HCT116 (cell line): Measurements from ENCODE around the gene TAF1. TPM values are rescaled to one million over a fixed set of nuclear protein-coding genes. Genes with fewer than 3 reads are reported as not detected.
"Not testable (repeated sequence)": the region's sequence is repeated elsewhere in the genome, so short reads cannot be mapped to it uniquely, and the experiment has no call there.

ENCODE experiments used
- ATAC-seq: fragments of 200-7000 bp; cut with Tn5 transposase; 2 replicates; pipeline ENCODE4 v1.9.1; 2020; ENCODE audit warnings: mild to moderate bottlenecking, moderate library complexity
- BruUV-seq: library from RNA; stranded (reverse); fragments of 400-500 nt; replicated peaks from 2 replicates; lab custom pipeline; 2021; lab: Mats Ljungman, UMichigan
- CTCF ChIA-PET: fragments of 300-600 bp; sonication (Branson Sonifier 250); formaldehyde crosslinking; loops from one replicate; lab custom pipeline; 2021; ENCODE audit warnings: antibody characterized with exemption; lab: Charles Lee
- POLR2A ChIA-PET: fragments of 300-600, 350-600 bp; sonication (Branson Sonifier 250); formaldehyde crosslinking; loops from one replicate; lab custom pipeline; 2021; ENCODE audit warnings: antibody characterized with exemption; lab: Charles Lee
- RAD21 ChIA-PET, 2 experiments: fragments of 300-600 bp; sonication (Branson Sonifier 250); formaldehyde crosslinking; loops; one replicate each; lab custom pipeline; 2023; ENCODE audit warnings: low total read pairs in 2 of 2; ENCODE audit not compliant: uncharacterized antibody in 2 of 2, unreplicated experiment in 2 of 2, low non-redundant PET in 1 of 2; lab: Charles Lee
- DNase-seq: peaks from one replicate; pipeline ENCODE4 v3.0.0-alpha.2; 2010; ENCODE audit warnings: low read depth, low spot score
- H2AFZ ChIP-seq: fragments of 200-600 bp; shearing (Covaris generic), sonication (generic); 2 replicates; pipeline ENCODE4 v1.6.1; 2017; ENCODE audit warnings: low read depth, mixed run types, mixed read lengths, antibody characterized with exemption, low read length; ENCODE audit not compliant: poor library complexity, severe bottlenecking
- H3K27ac ChIP-seq: 2 replicates; pipeline ENCODE4 v1.5.1; 2012; ENCODE audit warnings: low read depth, low read length
- H3K27me3 ChIP-seq: fragments of 200-600 bp; sonication (generic); 2 replicates; pipeline ENCODE4 v1.6.1; 2016; ENCODE audit warnings: mixed run types, low read length, mixed read lengths; ENCODE audit not compliant: insufficient read depth
- H3K36me3 ChIP-seq, 2 experiments: fragments of 200-500 bp in 1 of 2; fragments of 200-600 bp in 1 of 2; sonication (Bioruptor generic) in 1 of 2; sonication (generic) in 1 of 2; 2 replicates each; pipeline versions ENCODE4 v1.5.1 to v1.6.1; 2014 to 2016; ENCODE audit warnings: low read length in 2 of 2, inconsistent platforms in 1 of 2, mixed read lengths in 1 of 2, mixed run types in 1 of 2; ENCODE audit not compliant: insufficient read depth in 2 of 2, control insufficient read depth in 1 of 2
- H3K4me1 ChIP-seq, 2 experiments: fragments of 200-600 bp in 1 of 2; sonication (generic) in 1 of 2; 2 replicates each; pipeline versions ENCODE4 v1.5.1 to v1.6.1; 2012 to 2017; ENCODE audit warnings: low read length in 2 of 2, inconsistent platforms in 1 of 2, mild to moderate bottlenecking in 1 of 2, mixed read lengths in 1 of 2, mixed run types in 1 of 2, moderate library complexity in 1 of 2; ENCODE audit not compliant: insufficient read depth in 2 of 2, control insufficient read depth in 1 of 2
- H3K4me2 ChIP-seq: fragments of 200-600 bp; sonication (generic); 2 replicates; pipeline ENCODE4 v1.6.1; 2017; ENCODE audit warnings: mixed run types, low read length, mixed read lengths
- H3K4me3 ChIP-seq, 2 experiments: fragments of 200-600 bp in 1 of 2; sonication (generic) in 1 of 2; replicated peaks in 1 of 2; 2 replicates each; pipeline ENCODE4 v1.5.1; 2011 to 2016; ENCODE audit warnings: low read length in 2 of 2, control low read depth in 1 of 2, low read depth in 1 of 2, mild to moderate bottlenecking in 1 of 2, mixed read lengths in 1 of 2, mixed run types in 1 of 2
- H3K79me2 ChIP-seq: fragments of 200-600 bp; sonication (generic); 2 replicates; pipeline ENCODE4 v1.6.1; 2017; ENCODE audit warnings: mild to moderate bottlenecking, mixed run types, low read length, moderate library complexity, mixed read lengths; ENCODE audit not compliant: insufficient read depth
- H3K9ac ChIP-seq: fragments of 200-600 bp; sonication (generic); 2 replicates; pipeline ENCODE4 v1.6.1; 2016; ENCODE audit warnings: low read length, mixed read lengths
- H3K9me2 ChIP-seq: fragments of 200-600 bp; sonication (generic), shearing (Covaris generic); 2 replicates; pipeline ENCODE4 v1.6.1; 2017; ENCODE audit warnings: mixed run types, mild to moderate bottlenecking, moderate library complexity; ENCODE audit not compliant: insufficient read depth
- H3K9me3 ChIP-seq, 2 experiments: fragments of 200-500 bp in 1 of 2; fragments of 200-600 bp in 1 of 2; sonication (Bioruptor generic) in 1 of 2; sonication (generic) in 1 of 2; 2 replicates each; pipeline ENCODE4 v1.6.1; 2014 to 2017; ENCODE audit warnings: low read length in 2 of 2, mixed read lengths in 2 of 2, inconsistent platforms in 1 of 2, low read depth in 1 of 2, mild to moderate bottlenecking in 1 of 2, mixed run types in 1 of 2, moderate library complexity in 1 of 2; ENCODE audit not compliant: control insufficient read depth in 1 of 2, insufficient read depth in 1 of 2
- H4K20me1 ChIP-seq: fragments of 200-600 bp; sonication (generic), shearing (Covaris generic); 2 replicates; pipeline ENCODE4 v1.6.1; 2017; ENCODE audit warnings: mixed run types, mild to moderate bottlenecking, moderate library complexity; ENCODE audit not compliant: insufficient read depth
- CBX3 ChIP-seq: IDR thresholded peaks from 2 replicates; pipeline ENCODE4 v1.6.1; 2012; ENCODE audit warnings: low read depth
- CEBPB ChIP-seq: IDR thresholded peaks from 2 replicates; pipeline ENCODE4 v1.6.1; 2012; ENCODE audit warnings: low read depth
- EGR1 ChIP-seq: IDR thresholded peaks from 2 replicates; pipeline ENCODE4 v1.6.1; 2012; ENCODE audit warnings: low read depth
- EZH2 ChIP-seq: fragments of 200-600 bp; sonication (generic); IDR thresholded peaks from 2 replicates; pipeline ENCODE4 v1.6.1; 2017; ENCODE audit warnings: antibody characterized with exemption, mixed run types
- JUND ChIP-seq: IDR thresholded peaks from 2 replicates; pipeline ENCODE4 v1.6.1; 2012
- MAX ChIP-seq: IDR thresholded peaks from 2 replicates; pipeline ENCODE4 v1.6.1; 2012
- POLR2A ChIP-seq: IDR thresholded peaks from 2 replicates; pipeline ENCODE4 v1.7.0; 2011; ENCODE audit warnings: borderline replicate concordance; ENCODE audit not compliant: insufficient read depth, insufficient read length; ENCODE audit errors: extremely low read depth
- POLR2AphosphoS5 ChIP-seq: IDR thresholded peaks from 2 replicates; pipeline ENCODE4 v1.6.1; 2011; ENCODE audit warnings: mild to moderate bottlenecking, low read depth, low read length, moderate library complexity
- RAD21 ChIP-seq: IDR thresholded peaks from 2 replicates; pipeline ENCODE4 v1.6.1; 2012; ENCODE audit warnings: low read depth, mild to moderate bottlenecking
- REST ChIP-seq: IDR thresholded peaks from 2 replicates; pipeline ENCODE4 v1.6.1; 2012; ENCODE audit warnings: low read depth
- SP1 ChIP-seq: IDR thresholded peaks from 2 replicates; pipeline ENCODE4 v1.6.1; 2012; ENCODE audit warnings: low read depth
- ZBTB33 ChIP-seq: IDR thresholded peaks from 2 replicates; pipeline ENCODE4 v1.6.1; 2011; ENCODE audit warnings: mild to moderate bottlenecking, low read length, moderate library complexity; ENCODE audit not compliant: insufficient replicate concordance; ENCODE audit errors: extremely low read depth
- ZFX ChIP-seq: fragments of 450-650 bp; IDR thresholded peaks from 2 replicates; pipeline ENCODE4 v1.6.1; 2017
- ZNF274 ChIP-seq: fragments of 200-500 bp; sonication (Bioruptor generic); IDR thresholded peaks from 2 replicates; pipeline ENCODE4 v1.6.1; 2014; ENCODE audit warnings: mild to moderate bottlenecking, low read depth, low read length, inconsistent platforms
- intact Hi-C: fragments of 100-400 bp; cut with micrococcal nuclease; formaldehyde crosslinking; loops from 2 replicates; pipeline ENCODE4 v1.10.0; 2022
- total RNA-seq: library from RNA; stranded (reverse); gene quantifications from one replicate; pipeline ENCODE4 v1.2.1, GENCODE V29; 2021; ENCODE audit not compliant: unreplicated experiment

Gene TAF1
- total RNA-seq, 1 experiment from 2014 or later, result 27.7 TPM

- Histone ChIP-seq H3K4me1 (no peaks in the 10 kb centered on the region), H3K27me3 (no peaks in the 10 kb centered on the region), H3K36me3 (no peaks in the 10 kb centered on the region), H4K20me1 (no peaks in the 10 kb centered on the region), H3K79me2 (no peaks in the 10 kb centered on the region), H2AFZ (no peak overlapping the region), H3K9me2 (no peaks in the 10 kb centered on the region), H3K9ac (no peak overlapping the region), H3K4me2 (no peak overlapping the region), H3K4me3 (no peak overlapping the region), H3K9me3 (no peaks in the 10 kb centered on the region), H3K27ac (no peak overlapping the region)
- ChIA-PET CTCF (no interaction called here), RAD21 (no interaction called here), POLR2A (no interaction called here)
- TF ChIP-seq MAX (no peak), POLR2A (no peak), CEBPB (no peak), ZBTB33 (no peak), ZNF274 (no peak), CBX3 (no peak), EGR1 (no peak), ZFX (no peak), SP1 (no peak), EZH2 (no peak), RAD21 (no peak), POLR2AphosphoS5 (no peak), REST (no peak), JUND (no peak)
- intact Hi-C loops, result no loop called here
- no TSS peak for BruUV-seq
- ATAC-seq (no peak), DNase-seq (no peak)
Observed at GRCh38 chrX:71496476-71496875, 130.3 kb downstream of the TAF1 start.

- H3K9ac ChIP-seq, H3K4me3 ChIP-seq, BruUV-seq, H3K9me3 ChIP-seq, H3K9me2 ChIP-seq, H3K79me2 ChIP-seq, DNase-seq, ATAC-seq, H3K27me3 ChIP-seq, H3K4me1 ChIP-seq, RAD21 ChIA-PET, H3K4me2 ChIP-seq, H3K36me3 ChIP-seq, H2AFZ ChIP-seq, intact Hi-C loops, CTCF ChIA-PET, POLR2A ChIA-PET, H3K27ac ChIP-seq, H4K20me1 ChIP-seq: not testable (repeated sequence)
Observed at GRCh38 chrX:71502080-71502479, 135.9 kb downstream of the TAF1 start.
